ENCODE measurements around the gene B3GNT9. TPM values are rescaled to one million over a fixed set of nuclear protein-coding genes. Genes with fewer than 3 reads are reported as not detected.
A peak's percentile ranks its signal among the peaks of the same experiment; 100 is the strongest.

The B3GNT9 gene
- total RNA-seq, 1 experiment from 2014 or later = 3.8 TPM

GRCh38 chr16:67155295-67156142 lies 4.7 kb upstream of the B3GNT9 start:
- Histone ChIP-seq H3K79me2 (ENCODE audit: insufficient read depth, low read length) (no peaks in the 10 kb centered on the region; the same call in 1 of the 2 replicates), H3K36me3 (ENCODE audit: control insufficient read depth in 1 of 2, insufficient read depth in 2 of 2, low read length in 2 of 2) (no peaks in the 10 kb centered on the region), H4K20me1 (ENCODE audit: insufficient read depth) (no peaks in the 10 kb centered on the region), H3K4me3 (replicated peaks in 1 of 2; ENCODE audit: low read depth in 1 of 2, low read length in 2 of 2) (no peak overlapping the region), H2AFZ (ENCODE audit: low read depth, low read length, poor library complexity, severe bottlenecking) (no peak overlapping the region), H3K4me2 (ENCODE audit: low read length) (peak overlapping the region; percentile 47), H3K9me3 (ENCODE audit: control insufficient read depth in 1 of 2, insufficient read depth in 1 of 2, low read depth in 1 of 2, low read length in 2 of 2) (no peaks in the 10 kb centered on the region), H3K27me3 (ENCODE audit: insufficient read depth, low read length) (no peaks in the 10 kb centered on the region), H3K9me2 (ENCODE audit: insufficient read depth) (no peaks in the 10 kb centered on the region), H3K27ac (ENCODE audit: low read depth, low read length) (no peak overlapping the region), H3K4me1 (ENCODE audit: control insufficient read depth in 1 of 2, insufficient read depth in 2 of 2, low read length in 2 of 2) (peaks cover 6 to 36% of the 10 kb centered on the region in 2 experiments), H3K9ac (ENCODE audit: low read length) (no peak overlapping the region)
- intact Hi-C loops (cut with micrococcal nuclease) = loop anchor here (1.0 to 5.0 kb wide), 3 partner anchors 141 to 203 kb away; no protein-coding TSS in a partner anchor
- CTCF ChIA-PET = interaction anchor here (0.6 to 5.8 kb wide), 32 partner anchors 13 to 275 kb away, joined by 3 to 79 read pairs (median 4); partner anchors contain the start of genes CES3, NOL3 and PDP2
- ATAC-seq (peak; percentile 59), DNase-seq (ENCODE audit: low read depth, low spot score) (no peak)
- TF ChIP-seq ZBTB33 (IDR thresholded peaks at IDR 0.05; ENCODE audit: extremely low read depth, insufficient replicate concordance, low read length) (no peak), YY1 (IDR thresholded peaks at IDR 0.05; ENCODE audit: extremely low read depth, insufficient replicate concordance, low read depth, low read length) (peak; percentile 46), RAD21 (IDR thresholded peaks at IDR 0.05; ENCODE audit: low read depth) (peak; percentile 86), EZH2phosphoT487 (IDR thresholded peaks at IDR 0.05; ENCODE audit: borderline replicate concordance) (no peak), SP1 (IDR thresholded peaks at IDR 0.05; ENCODE audit: low read depth) (no peak), POLR2AphosphoS5 (IDR thresholded peaks at IDR 0.05; ENCODE audit: low read depth, low read length) (no peak), POLR2A (IDR thresholded peaks at IDR 0.05; ENCODE audit: borderline replicate concordance, extremely low read depth, insufficient read depth, insufficient read length) (no peak), EZH2 (IDR thresholded peaks at IDR 0.05) (no peak), TCF7L2 (IDR thresholded peaks at IDR 0.05; ENCODE audit: borderline replicate concordance, extremely low read depth, insufficient read depth, insufficient read length) (no peak), ZNF274 (IDR thresholded peaks at IDR 0.05; ENCODE audit: low read depth, low read length) (no peak), CTCF (IDR thresholded peaks at IDR 0.05 in 2 of 3, conservative IDR thresholded peaks at IDR 0.05 in 1 of 3; ENCODE audit: borderline replicate concordance in 1 of 3, insufficient read depth in 1 of 3, low read depth in 2 of 3, low read length in 2 of 3) (peak; percentile 78 to 86 (median 86)), JUND (IDR thresholded peaks at IDR 0.05) (no peak), MAX (IDR thresholded peaks at IDR 0.05) (no peak), ELF1 (IDR thresholded peaks at IDR 0.05; ENCODE audit: borderline replicate concordance, low read depth) (no peak)
- POLR2A ChIA-PET = interaction anchor here (0.8 to 1.3 kb wide), 3 partner anchors 15 to 138 kb away, joined by 4 to 8 read pairs (median 4); partner anchors contain the start of gene NOL3
- RAD21 ChIA-PET (ENCODE audit: low non-redundant PET in 1 of 2, low total read pairs in 2 of 2, uncharacterized antibody in 2 of 2, unreplicated experiment in 2 of 2) = interaction anchor here (0.6 to 1.5 kb wide), 6 partner anchors 45 to 201 kb away, joined by 3 to 19 read pairs (median 4); no protein-coding TSS in a partner anchor
- no TSS peak for BruUV-seq (replicated peaks)

All from HCT116 (cell line).